ENCODE data around the gene SLC38A9.

DNA sequence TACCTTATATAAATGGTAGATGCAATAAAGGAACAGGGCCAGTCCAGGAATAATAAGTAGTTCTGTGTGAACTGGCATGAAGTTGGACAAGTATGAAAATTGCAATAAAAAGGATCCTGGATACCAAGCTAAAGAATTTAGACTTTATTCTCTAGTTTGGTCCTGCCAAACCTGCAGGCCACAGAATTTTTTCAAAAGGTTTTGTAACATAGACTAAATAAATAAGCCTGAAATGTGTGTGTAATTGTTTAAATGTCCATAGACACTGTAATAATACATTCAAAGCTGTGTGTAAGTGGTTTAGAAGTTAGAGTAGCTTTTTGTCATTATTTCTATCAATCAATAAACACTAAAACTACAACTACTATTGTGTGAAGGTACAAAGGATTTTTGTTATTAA, 101.6 kb downstream of the SLC38A9 start:
- TF ChIP-seq, protein P1, sequence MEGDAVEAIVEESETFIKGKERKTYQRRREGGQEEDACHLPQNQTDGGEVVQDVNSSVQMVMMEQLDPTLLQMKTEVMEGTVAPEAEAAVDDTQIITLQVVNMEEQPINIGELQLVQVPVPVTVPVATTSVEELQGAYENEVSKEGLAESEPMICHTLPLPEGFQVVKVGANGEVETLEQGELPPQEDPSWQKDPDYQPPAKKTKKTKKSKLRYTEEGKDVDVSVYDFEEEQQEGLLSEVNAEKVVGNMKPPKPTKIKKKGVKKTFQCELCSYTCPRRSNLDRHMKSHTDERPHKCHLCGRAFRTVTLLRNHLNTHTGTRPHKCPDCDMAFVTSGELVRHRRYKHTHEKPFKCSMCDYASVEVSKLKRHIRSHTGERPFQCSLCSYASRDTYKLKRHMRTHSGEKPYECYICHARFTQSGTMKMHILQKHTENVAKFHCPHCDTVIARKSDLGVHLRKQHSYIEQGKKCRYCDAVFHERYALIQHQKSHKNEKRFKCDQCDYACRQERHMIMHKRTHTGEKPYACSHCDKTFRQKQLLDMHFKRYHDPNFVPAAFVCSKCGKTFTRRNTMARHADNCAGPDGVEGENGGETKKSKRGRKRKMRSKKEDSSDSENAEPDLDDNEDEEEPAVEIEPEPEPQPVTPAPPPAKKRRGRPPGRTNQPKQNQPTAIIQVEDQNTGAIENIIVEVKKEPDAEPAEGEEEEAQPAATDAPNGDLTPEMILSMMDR (IDR thresholded peaks at IDR 0.05): no peak
- TF ChIP-seq CREB1 (CRISPR knock-in tag; IDR thresholded peaks at IDR 0.05) (no peak), ZNF423 (CRISPR knock-in tag; IDR thresholded peaks at IDR 0.05) (no peak), ELF4 (CRISPR knock-in tag; IDR thresholded peaks at IDR 0.05; ENCODE audit: low read depth) (no peak)

Measured in WTC11 (cell line).